Peyer's patch (tissue), 4 donors: ENCODE results near the gene NUDC. TPM values are rescaled to one million over a fixed set of nuclear protein-coding genes. Genes with fewer than 3 reads are reported as not detected.

Experiments used
- DNase-seq, 3 donors: peaks; one replicate each; pipeline ENCODE4 v3.0.0-alpha.2; 2017 to 2019
- H3K27ac ChIP-seq, 4 donors: fragments of 200-600 bp; sonication (generic); one replicate each; pipeline ENCODE4 v1.5.1; 2016 to 2019
- H3K27me3 ChIP-seq, 2 donors: fragments of 200-600 bp; sonication (generic); one replicate each; pipeline ENCODE4 v1.5.1; 2019
- H3K36me3 ChIP-seq, 3 donors: fragments of 200-600 bp; sonication (generic); one replicate each; pipeline ENCODE4 v1.5.1; 2016 to 2019
- H3K4me1 ChIP-seq, 4 donors: fragments of 200-600 bp; sonication (generic); one replicate each; pipeline ENCODE4 v1.5.1; 2016 to 2019
- H3K4me3 ChIP-seq, 4 donors: fragments of 200-600 bp; sonication (generic); 1 replicate in 3 of 4; 2 replicates in 1 of 4; pipeline ENCODE4 v1.5.1; 2016 to 2019; ENCODE audit warnings: mild to moderate bottlenecking in 1 of 4
- H3K9me3 ChIP-seq, 4 donors: fragments of 200-600 bp; sonication (generic); one replicate each; pipeline ENCODE4 v1.5.1; 2016 to 2019; ENCODE audit warnings: mild to moderate bottlenecking in 1 of 4
- POLR2A ChIP-seq, 2 donors: fragments of 450-650 bp; IDR thresholded peaks; one replicate each; pipeline ENCODE4 v1.5.1; 2017; ENCODE audit warnings: antibody characterized with exemption in 2 of 2, mild to moderate bottlenecking in 2 of 2, moderate library complexity in 2 of 2
- total RNA-seq, 4 donors: library from RNA; depleted of rRNA; stranded (reverse); fragments of >200 nt; gene quantifications; one replicate each; pipeline ENCODE4 v1.1.0, GENCODE V29; 2016
- TF ChIP-seq, protein P1 (sequence below), 6 experiments: fragments of 450-650 bp in 4 of 6; fragments of 200-600 bp in 2 of 6; sonication (generic) in 1 of 6; IDR thresholded peaks; one replicate each; pipeline ENCODE4 v1.5.1; 2017 to 2019; ENCODE audit warnings: antibody characterized with exemption in 6 of 6, mild to moderate bottlenecking in 3 of 6, moderate library complexity in 1 of 6

Gene NUDC
- total RNA-seq, 4 donors from 2014 or later, result 27.8 to 53.6 (median 31.7) TPM

DNA sequence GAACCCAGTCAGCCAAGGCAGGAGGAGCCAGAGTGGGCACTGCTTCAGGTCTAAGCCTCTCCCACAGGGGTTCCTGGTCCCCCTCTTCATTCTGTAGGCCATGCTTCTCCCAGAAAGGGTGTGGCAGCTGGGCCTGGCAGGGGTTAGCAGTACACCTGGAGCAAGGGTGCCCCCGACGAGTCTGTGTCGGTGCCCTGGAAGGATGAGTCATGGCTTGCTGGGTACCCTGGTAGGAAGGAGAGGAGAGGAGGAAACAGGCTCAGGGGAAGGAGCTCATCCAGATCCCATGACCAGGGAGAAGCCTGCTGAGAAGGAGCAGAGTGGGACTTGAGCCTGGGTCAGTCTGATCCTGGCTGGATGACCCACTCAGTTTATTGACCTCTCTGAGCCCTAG, 28.4 kb downstream of the NUDC start:
- no peak for TF ChIP-seq POLR2A (IDR thresholded peaks at IDR 0.05)
- TF ChIP-seq, protein P1, sequence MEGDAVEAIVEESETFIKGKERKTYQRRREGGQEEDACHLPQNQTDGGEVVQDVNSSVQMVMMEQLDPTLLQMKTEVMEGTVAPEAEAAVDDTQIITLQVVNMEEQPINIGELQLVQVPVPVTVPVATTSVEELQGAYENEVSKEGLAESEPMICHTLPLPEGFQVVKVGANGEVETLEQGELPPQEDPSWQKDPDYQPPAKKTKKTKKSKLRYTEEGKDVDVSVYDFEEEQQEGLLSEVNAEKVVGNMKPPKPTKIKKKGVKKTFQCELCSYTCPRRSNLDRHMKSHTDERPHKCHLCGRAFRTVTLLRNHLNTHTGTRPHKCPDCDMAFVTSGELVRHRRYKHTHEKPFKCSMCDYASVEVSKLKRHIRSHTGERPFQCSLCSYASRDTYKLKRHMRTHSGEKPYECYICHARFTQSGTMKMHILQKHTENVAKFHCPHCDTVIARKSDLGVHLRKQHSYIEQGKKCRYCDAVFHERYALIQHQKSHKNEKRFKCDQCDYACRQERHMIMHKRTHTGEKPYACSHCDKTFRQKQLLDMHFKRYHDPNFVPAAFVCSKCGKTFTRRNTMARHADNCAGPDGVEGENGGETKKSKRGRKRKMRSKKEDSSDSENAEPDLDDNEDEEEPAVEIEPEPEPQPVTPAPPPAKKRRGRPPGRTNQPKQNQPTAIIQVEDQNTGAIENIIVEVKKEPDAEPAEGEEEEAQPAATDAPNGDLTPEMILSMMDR (IDR thresholded peaks at IDR 0.05), result no peak

DNA sequence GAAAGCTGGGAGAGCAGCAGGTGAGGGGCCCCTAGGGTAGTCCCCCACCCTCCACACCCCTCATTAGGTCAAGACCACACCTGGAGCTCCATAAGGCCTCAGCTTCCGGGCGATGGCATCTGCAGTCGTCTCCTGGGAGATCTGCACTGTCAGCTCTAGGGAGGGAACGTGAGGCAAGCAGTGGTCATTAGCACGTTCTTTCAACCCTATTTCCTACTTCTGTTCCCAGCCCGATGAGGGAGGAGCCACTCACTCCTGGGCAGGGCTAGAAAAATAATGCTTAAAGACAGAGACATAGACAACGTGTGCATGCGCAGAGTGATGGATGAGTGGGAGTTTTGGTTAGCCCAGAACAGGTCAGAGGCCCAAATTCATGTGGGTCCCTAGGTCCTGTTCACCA, 29.1 kb downstream of the NUDC start:
- H3K27me3 ChIP-seq, result no peaks in the 10 kb centered on the region
- H3K27ac ChIP-seq, result no peak overlapping the region
- H3K4me1 ChIP-seq, result peaks cover 0 to 19% (median 0%) of the 10 kb centered on the region in 4 donors
- TF ChIP-seq, protein P1 (IDR thresholded peaks at IDR 0.05), result no peak
- no peak for TF ChIP-seq POLR2A (IDR thresholded peaks at IDR 0.05)
- no peak for DNase-seq
- no peak overlapping the region for H3K4me3 ChIP-seq
- peaks cover 0 to 24% (median 0%) of the 10 kb centered on the region in 3 donors for H3K36me3 ChIP-seq
- H3K9me3 ChIP-seq, result no peaks in the 10 kb centered on the region

More for the DNA sequence above, 28.4 kb downstream of the NUDC start:
- Histone ChIP-seq H3K36me3 (peaks cover 0 to 30% (median 0%) of the 10 kb centered on the region in 3 donors), H3K4me1 (peaks cover 0 to 19% (median 1%) of the 10 kb centered on the region in 4 donors), H3K9me3 (no peaks in the 10 kb centered on the region), H3K4me3 (no peak overlapping the region), H3K27ac (no peak overlapping the region), H3K27me3 (no peaks in the 10 kb centered on the region)
- DNase-seq, result peak in 1 of 3 donors; percentile 43

DNA sequence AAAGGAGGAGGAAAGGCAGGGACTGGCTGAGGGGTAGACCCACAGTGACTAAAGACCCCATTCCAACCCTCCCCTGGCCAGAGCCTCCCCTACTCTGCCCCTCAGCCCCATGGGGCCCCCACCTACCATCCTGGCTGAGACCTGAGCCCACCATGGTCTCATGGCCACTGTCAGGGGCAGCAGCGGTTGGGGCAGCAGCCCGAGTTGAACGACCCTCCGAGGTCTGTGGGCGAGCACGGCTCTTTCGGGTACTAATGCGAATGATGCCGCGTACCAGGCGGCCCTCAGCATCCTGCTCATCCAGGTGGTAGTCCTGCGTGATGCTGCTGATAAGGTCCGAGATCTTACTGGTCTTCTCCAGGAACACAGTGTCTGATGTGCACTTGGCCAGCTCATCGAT, 29.7 kb downstream of the NUDC start:
- Histone ChIP-seq H3K9me3 (no peaks in the 10 kb centered on the region), H3K36me3 (peaks cover 0 to 17% (median 0%) of the 10 kb centered on the region in 3 donors), H3K4me1 (peaks cover 0 to 15% (median 0%) of the 10 kb centered on the region in 4 donors), H3K27me3 (no peaks in the 10 kb centered on the region), H3K27ac (no peak overlapping the region), H3K4me3 (no peak overlapping the region)
- no peak for DNase-seq
- no peak for TF ChIP-seq POLR2A (IDR thresholded peaks at IDR 0.05)
- TF ChIP-seq, protein P1 (IDR thresholded peaks at IDR 0.05), result no peak

DNA sequence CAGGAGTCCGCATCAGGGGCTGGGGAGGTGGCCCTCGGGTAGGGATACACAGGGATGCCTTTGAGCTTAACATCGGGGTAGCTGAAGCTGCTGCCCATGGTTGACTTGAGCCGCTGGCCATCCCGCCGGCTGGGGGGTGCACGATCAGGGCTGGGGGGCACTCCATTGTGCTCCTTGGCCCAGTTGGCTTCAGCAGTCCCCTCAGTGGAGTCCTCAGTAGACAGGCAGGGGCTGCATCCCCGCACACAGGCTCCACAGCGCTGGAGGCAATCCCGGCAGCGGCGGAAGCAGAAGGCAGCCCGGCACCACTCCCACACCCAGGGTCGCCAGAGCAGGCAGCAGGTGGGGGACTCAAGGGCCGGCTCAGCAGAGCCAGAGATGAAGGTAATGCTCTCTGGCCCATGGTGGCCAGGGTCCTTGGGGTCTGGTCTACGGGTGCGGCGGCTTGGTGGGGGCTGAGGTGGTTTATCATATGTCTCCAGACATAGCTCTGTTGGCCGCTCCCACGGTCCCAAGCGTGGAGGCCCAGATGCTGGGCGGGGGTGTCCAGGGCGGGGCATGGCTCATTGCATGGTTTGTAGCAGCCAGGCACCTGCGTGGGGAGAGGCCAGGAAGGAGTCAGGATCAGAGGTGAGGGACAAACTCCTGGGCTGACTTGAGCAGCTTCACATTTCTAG, 30.4 kb downstream of the NUDC start:
- Histone ChIP-seq H3K4me3 (no peak overlapping the region), H3K36me3 (peaks cover 0 to 11% (median 0%) of the 10 kb centered on the region in 3 donors), H3K9me3 (no peaks in the 10 kb centered on the region), H3K27me3 (no peaks in the 10 kb centered on the region), H3K4me1 (peaks cover 0 to 7% (median 0%) of the 10 kb centered on the region in 4 donors), H3K27ac (peak overlapping the region in 1 of 4 donors; percentile 25)
- no peak for TF ChIP-seq POLR2A (IDR thresholded peaks at IDR 0.05)
- TF ChIP-seq, protein P1 (IDR thresholded peaks at IDR 0.05), result no peak
- DNase-seq, result peak in 1 of 3 donors; percentile 43

DNA sequence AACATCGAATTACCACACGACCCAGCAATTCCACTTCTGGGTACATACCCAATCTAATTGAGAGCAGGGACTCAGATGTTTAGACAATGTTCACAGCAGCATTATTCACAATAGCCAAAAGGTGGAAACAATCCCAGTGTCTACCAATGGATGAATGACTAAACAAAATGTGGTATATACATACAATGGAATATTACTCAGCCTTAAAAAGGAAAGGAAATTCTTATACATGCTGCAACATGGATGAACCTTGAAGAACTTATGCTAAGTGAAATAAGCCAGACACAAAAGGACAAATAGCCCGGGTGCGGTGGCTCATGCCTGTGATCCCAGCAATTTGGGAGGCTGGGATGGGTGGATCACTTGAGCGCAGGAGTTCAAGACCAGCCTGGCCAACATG, 31.8 kb downstream of the NUDC start:
- Histone ChIP-seq H3K27me3 (no peaks in the 10 kb centered on the region), H3K27ac (no peak overlapping the region), H3K4me3 (no peak overlapping the region), H3K9me3 (no peaks in the 10 kb centered on the region), H3K36me3 (peaks cover 0 to 9% (median 0%) of the 10 kb centered on the region in 3 donors), H3K4me1 (peaks cover 0 to 5% (median 0%) of the 10 kb centered on the region in 4 donors)
- TF ChIP-seq POLR2A (IDR thresholded peaks at IDR 0.05), result no peak
- TF ChIP-seq, protein P1 (IDR thresholded peaks at IDR 0.05), result no peak
- no peak for DNase-seq
